GM12878 (cell line): ENCODE data around the gene CDH15. TPM values are rescaled to one million over a fixed set of nuclear protein-coding genes. Genes with fewer than 3 reads are reported as not detected.

Experiments
- ATAC-seq: fragments of 200-7000 bp; cut with Tn5 transposase; 3 replicates; pipeline ENCODE4 v1.9.1; 2020; ENCODE audit warnings: mild to moderate bottlenecking, moderate library complexity
- BruUV-seq: library from RNA; stranded (reverse); fragments of 400-500 nt; replicated peaks from 2 replicates; lab custom pipeline; 2021; lab: Mats Ljungman, UMichigan
- CTCF ChIA-PET: fragments of 300-600 bp; sonication (Branson Sonifier 250); formaldehyde crosslinking; extraction: SDS; loops from one replicate; lab custom pipeline; 2021; ENCODE audit warnings: inconsistent platforms; lab: Yijun Ruan, JAX
- POLR2A ChIA-PET: fragments of 350-600 bp; formaldehyde crosslinking; extraction: SDS; loops from one replicate; lab custom pipeline; 2021; ENCODE audit warnings: inconsistent platforms; lab: Charles Lee
- RAD21 ChIA-PET: fragments of 300-600 bp; sonication (Branson Sonifier 250); formaldehyde crosslinking; loops from one replicate; lab custom pipeline; 2023; ENCODE audit warnings: antibody characterized with exemption; ENCODE audit not compliant: unreplicated experiment; lab: Charles Lee
- SMC1A ChIA-PET: fragments of 300-600 bp; sonication (Branson Sonifier 250); formaldehyde crosslinking; loops from one replicate; lab custom pipeline; 2023; ENCODE audit not compliant: unreplicated experiment, uncharacterized antibody; lab: Charles Lee
- DNase-seq: peaks from one replicate; pipeline ENCODE4 v3.0.0-alpha.2; 2011; ENCODE audit warnings: low read depth, low spot score
- FAIRE-seq: peaks from 3 replicates; lab custom pipeline; 2011; peaks lifted over from hg19 to GRCh38; lab: Jason Lieb, UNC
- H2AFZ ChIP-seq: 2 replicates; pipeline ENCODE4 v1.6.0; 2011; ENCODE audit warnings: low read depth, low read length, control low read depth; ENCODE audit not compliant: control insufficient read depth
- H3K27ac ChIP-seq: 2 replicates; pipeline ENCODE4 v1.5.1; 2011; ENCODE audit warnings: control low read depth; ENCODE audit not compliant: control insufficient read depth, insufficient read depth
- H3K27me3 ChIP-seq, 2 experiments: replicated peaks in 1 of 2; 2 replicates each; pipeline versions ENCODE4 v1.6.0 to v1.6.1; 2011; ENCODE audit warnings: low read length in 1 of 2; ENCODE audit not compliant: control insufficient read depth in 2 of 2, insufficient read depth in 2 of 2
- H3K36me3 ChIP-seq, 2 experiments: 2 replicates each; pipeline ENCODE4 v1.5.1; 2011; ENCODE audit warnings: low read length in 1 of 2; ENCODE audit not compliant: control insufficient read depth in 2 of 2, insufficient read depth in 2 of 2
- H3K4me1 ChIP-seq: 2 replicates; pipeline ENCODE4 v1.6.1; 2011; ENCODE audit warnings: mild to moderate bottlenecking, low read length, moderate library complexity, mixed read lengths; ENCODE audit not compliant: control insufficient read depth, insufficient read depth
- H3K4me2 ChIP-seq: 2 replicates; pipeline ENCODE4 v1.6.0; 2011; ENCODE audit warnings: control low read depth; ENCODE audit not compliant: control insufficient read depth, insufficient read depth
- H3K4me3 ChIP-seq: fragments of 200-600 bp; sonication (generic); 2 replicates; pipeline ENCODE4 v1.5.1; 2016
- H3K79me2 ChIP-seq: 2 replicates; pipeline ENCODE4 v1.6.0; 2011; ENCODE audit warnings: low read length; ENCODE audit not compliant: control insufficient read depth, insufficient read depth
- H3K9ac ChIP-seq: 2 replicates; pipeline ENCODE4 v1.8.0; 2011; ENCODE audit warnings: low read length, control low read depth, mixed read lengths; ENCODE audit not compliant: control insufficient read depth, insufficient read depth
- H3K9me3 ChIP-seq: replicated peaks from 3 replicates; pipeline ENCODE4 v1.5.1; 2011; ENCODE audit warnings: mild to moderate bottlenecking, low read length; ENCODE audit not compliant: control insufficient read depth, insufficient read depth
- H4K20me1 ChIP-seq: 2 replicates; pipeline ENCODE4 v1.6.0; 2011; ENCODE audit not compliant: control insufficient read depth, insufficient read depth
- DPF2 ChIP-seq: fragments of 450-650 bp; IDR thresholded peaks from 2 replicates; pipeline ENCODE4 v1.6.1; 2017; ENCODE audit warnings: mild to moderate bottlenecking
- E4F1 ChIP-seq: fragments of 450-650 bp; IDR thresholded peaks from 2 replicates; pipeline ENCODE4 v1.6.1; 2018; ENCODE audit warnings: borderline replicate concordance, mild to moderate bottlenecking; ENCODE audit not compliant: partially characterized antibody
- MEF2A ChIP-seq: IDR thresholded peaks from 2 replicates; pipeline ENCODE4 v1.6.1; 2011; ENCODE audit warnings: low read depth, mild to moderate bottlenecking, low read length, moderate library complexity; ENCODE audit not compliant: insufficient read depth
- POLR2A ChIP-seq: IDR thresholded peaks from 2 replicates; pipeline ENCODE4 v1.6.1; 2011; ENCODE audit warnings: low read depth, mild to moderate bottlenecking, low read length
- SMAD1 ChIP-seq: fragments of 450-650 bp; IDR thresholded peaks from 2 replicates; pipeline ENCODE4 v1.6.1; 2018; ENCODE audit warnings: mild to moderate bottlenecking, low read depth; ENCODE audit not compliant: partially characterized antibody
- USF2 ChIP-seq: IDR thresholded peaks from 2 replicates; pipeline ENCODE4 v1.6.1; 2011; ENCODE audit warnings: low read depth, low read length, improper control_type of control experiment, borderline replicate concordance
- WGBS: methylation state at CpG from one replicate; pipeline ENCODE4 v1.1.6; 2016; ENCODE audit warnings: low lambda C conversion rate; ENCODE audit not compliant: insufficient replicate concordance, insufficient coverage; ENCODE audit errors: missing lambda C conversion rate; 5-methylcytosine and 5-hydroxymethylcytosine counted together
- in situ Hi-C: fragments of 300-500 bp; cut with MboI; formaldehyde crosslinking; loops from 9 replicates; pipeline ENCODE4 v1.14.3; 2018; ENCODE audit warnings: mixed read lengths
- intact Hi-C: fragments of 100-400 bp; cut with micrococcal nuclease; formaldehyde crosslinking; loops from one replicate; pipeline ENCODE4 v1.14.2; 2022; ENCODE audit not compliant: unreplicated experiment
- polyA plus RNA-seq, 11 experiments: library from polyadenylated mRNA; depleted of rRNA in 4 of 11; unstranded in 6 of 11; stranded (reverse) in 5 of 11; fragments of >200 nt; fragmentation: Nextera tagmentation in 4 of 11; fragmentation: Illumina TruSeq in 1 of 11; extraction: Ambion mirVana in 4 of 11; extraction: Trizol in 1 of 11; gene quantifications; 1 replicate in 1 of 11; 2 replicates in 10 of 11; pipeline versions ENCODE4 v1.2.1 to v1.2.3, GENCODE V29; 2011 to 2016; ENCODE audit warnings: inconsistent platforms in 2 of 11, missing spikeins in 2 of 11, low read depth in 1 of 11
- total RNA-seq, 4 experiments: library from RNA; depleted of rRNA in 3 of 4; stranded (reverse); fragments of >200 nt in 3 of 4; fragmentation: Illumina TruSeq in 1 of 4; extraction: Trizol in 1 of 4; gene quantifications; 2 replicates each; pipeline versions ENCODE4 v1.2.1 to v1.2.3, GENCODE V29; 2013 to 2021

CDH15 gene
- total and polyA plus RNA-seq, 10 of the 15 experiments (the other 5 are each of a cell fraction or from before 2014, with no cell fraction given) = 0.02 to 0.06 TPM; not detected in 8

- ATAC-seq = no peak
- in situ Hi-C loops = no loop called here
These were observed 29.7 kb upstream of the CDH15 start for GRCh38 chr16:89141884-89142267.

DNA sequence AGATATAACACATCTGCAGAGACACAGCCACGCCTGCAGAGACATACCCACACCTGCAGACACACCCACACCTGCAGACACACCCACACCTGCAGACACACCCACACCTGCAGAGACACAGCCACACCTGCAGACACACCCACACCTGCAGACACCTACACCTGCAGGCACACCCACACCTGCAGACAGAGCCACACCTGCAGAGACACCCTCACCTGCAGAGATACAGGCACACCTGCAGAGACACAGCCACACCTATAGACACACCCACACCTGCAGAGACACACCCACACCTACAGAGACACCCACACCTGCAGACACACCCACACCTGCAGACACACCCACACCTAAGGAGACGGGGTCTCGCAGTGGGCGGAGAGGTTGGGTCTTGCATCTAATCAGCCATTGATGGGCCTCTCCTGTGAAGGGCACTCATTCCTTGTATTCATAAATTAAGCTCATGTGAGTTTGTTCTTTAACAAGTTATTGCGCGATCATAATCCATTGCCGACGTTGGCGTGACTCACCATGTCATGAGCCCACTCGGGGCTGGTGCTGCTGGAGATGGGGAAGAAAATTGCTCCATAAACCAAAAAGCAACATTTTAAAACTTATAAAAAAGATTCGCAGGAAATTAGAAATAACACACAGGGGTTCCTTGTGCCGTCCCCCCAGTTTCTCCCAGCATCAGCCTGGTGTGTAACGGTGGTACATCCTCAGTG, 28.9 kb upstream of the CDH15 start:
- no peak overlapping the region for H2AFZ ChIP-seq
- in situ Hi-C loops = no loop called here
- no peaks in the 10 kb centered on the region for H3K27me3 ChIP-seq
- WGBS = 95% methylated on average over 13 of the region's 13 CpGs
- no peak overlapping the region for H3K4me3 ChIP-seq
- intact Hi-C loops = no loop called here
- H4K20me1 ChIP-seq = no peaks in the 10 kb centered on the region
- no peak overlapping the region for H3K4me2 ChIP-seq
- peaks cover 8 to 14% of the 10 kb centered on the region in 2 experiments for H3K36me3 ChIP-seq
- ChIA-PET SMC1A (no interaction called here), CTCF (no interaction called here), RAD21 (no interaction called here), POLR2A (no interaction called here)
- no peaks in the 10 kb centered on the region for H3K79me2 ChIP-seq
- no peak for TF ChIP-seq MEF2A
- no peak for TF ChIP-seq SMAD1
- TF ChIP-seq E4F1 = no peak
- TF ChIP-seq POLR2A = peak; percentile 18
- no peak for FAIRE-seq
- H3K9me3 ChIP-seq = no peaks in the 10 kb centered on the region; the same call in 2 of the 3 replicates
- ATAC-seq = no peak
- no TSS peak for BruUV-seq
- no peak for DNase-seq
- no peak overlapping the region for H3K9ac ChIP-seq
- no peak overlapping the region for H3K27ac ChIP-seq
- no peaks in the 10 kb centered on the region for H3K4me1 ChIP-seq

More at GRCh38 chr16:89141884-89142267, 29.7 kb upstream of the CDH15 start:
- SMC1A ChIA-PET = no interaction called here
- Histone ChIP-seq H3K4me1 (no peaks in the 10 kb centered on the region), H3K9me3 (no peaks in the 10 kb centered on the region; the same call in 2 of the 3 replicates), H3K4me3 (no peak overlapping the region), H2AFZ (no peak overlapping the region), H3K9ac (no peak overlapping the region), H3K27ac (no peak overlapping the region), H3K79me2 (no peaks in the 10 kb centered on the region), H3K4me2 (no peak overlapping the region), H3K27me3 (no peaks in the 10 kb centered on the region), H4K20me1 (no peaks in the 10 kb centered on the region), H3K36me3 (peaks cover 6 to 15% of the 10 kb centered on the region in 2 experiments)
- CTCF ChIA-PET = no interaction called here
- BruUV-seq = no TSS peak
- FAIRE-seq (no peak), DNase-seq (no peak)
- TF ChIP-seq USF2 (no peak), DPF2 (no peak)
- POLR2A ChIA-PET = no interaction called here
- intact Hi-C loops = no loop called here
- RAD21 ChIA-PET = no interaction called here
- WGBS = 98% methylated on average over 13 of the region's 13 CpGs
